ENCODE data around the gene FGFR3. TPM values are rescaled to one million over a fixed set of nuclear protein-coding genes. Genes with fewer than 3 reads are reported as not detected.
A peak's percentile ranks its signal among the peaks of the same experiment; 100 is the strongest.

Gene FGFR3
- total and polyA plus RNA-seq, 9 of the 15 experiments (the other 6 are each of a cell fraction or from before 2014, with no cell fraction given) = 1.2 to 60.4 (median 12.7) TPM

- TF ChIP-seq, protein P1, sequence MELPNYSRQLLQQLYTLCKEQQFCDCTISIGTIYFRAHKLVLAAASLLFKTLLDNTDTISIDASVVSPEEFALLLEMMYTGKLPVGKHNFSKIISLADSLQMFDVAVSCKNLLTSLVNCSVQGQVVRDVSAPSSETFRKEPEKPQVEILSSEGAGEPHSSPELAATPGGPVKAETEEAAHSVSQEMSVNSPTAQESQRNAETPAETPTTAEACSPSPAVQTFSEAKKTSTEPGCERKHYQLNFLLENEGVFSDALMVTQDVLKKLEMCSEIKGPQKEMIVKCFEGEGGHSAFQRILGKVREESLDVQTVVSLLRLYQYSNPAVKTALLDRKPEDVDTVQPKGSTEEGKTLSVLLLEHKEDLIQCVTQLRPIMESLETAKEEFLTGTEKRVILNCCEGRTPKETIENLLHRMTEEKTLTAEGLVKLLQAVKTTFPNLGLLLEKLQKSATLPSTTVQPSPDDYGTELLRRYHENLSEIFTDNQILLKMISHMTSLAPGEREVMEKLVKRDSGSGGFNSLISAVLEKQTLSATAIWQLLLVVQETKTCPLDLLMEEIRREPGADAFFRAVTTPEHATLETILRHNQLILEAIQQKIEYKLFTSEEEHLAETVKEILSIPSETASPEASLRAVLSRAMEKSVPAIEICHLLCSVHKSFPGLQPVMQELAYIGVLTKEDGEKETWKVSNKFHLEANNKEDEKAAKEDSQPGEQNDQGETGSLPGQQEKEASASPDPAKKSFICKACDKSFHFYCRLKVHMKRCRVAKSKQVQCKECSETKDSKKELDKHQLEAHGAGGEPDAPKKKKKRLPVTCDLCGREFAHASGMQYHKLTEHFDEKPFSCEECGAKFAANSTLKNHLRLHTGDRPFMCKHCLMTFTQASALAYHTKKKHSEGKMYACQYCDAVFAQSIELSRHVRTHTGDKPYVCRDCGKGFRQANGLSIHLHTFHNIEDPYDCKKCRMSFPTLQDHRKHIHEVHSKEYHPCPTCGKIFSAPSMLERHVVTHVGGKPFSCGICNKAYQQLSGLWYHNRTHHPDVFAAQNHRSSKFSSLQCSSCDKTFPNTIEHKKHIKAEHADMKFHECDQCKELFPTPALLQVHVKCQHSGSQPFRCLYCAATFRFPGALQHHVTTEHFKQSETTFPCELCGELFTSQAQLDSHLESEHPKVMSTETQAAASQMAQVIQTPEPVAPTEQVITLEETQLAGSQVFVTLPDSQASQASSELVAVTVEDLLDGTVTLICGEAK (IDR thresholded peaks at IDR 0.05) = peak; percentile 86
- TF ChIP-seq, protein P1 (CRISPR knock-in tag; IDR thresholded peaks at IDR 0.05) = no peak
- TF ChIP-seq ELF1 (tag; IDR thresholded peaks at IDR 0.05) (peak; percentile 91), FOSL1 (tag; conservative IDR thresholded peaks at IDR 0.05) (no peak), POU5F1 (IDR thresholded peaks at IDR 0.05; ENCODE audit: borderline replicate concordance, low read depth, low read length, partially characterized antibody) (peak; percentile 26), MXI1 (IDR thresholded peaks at IDR 0.05; ENCODE audit: low read depth, low read length) (no peak; the same call in 1 of the 2 replicates), DIDO1 (tag; IDR thresholded peaks at IDR 0.05; ENCODE audit: low read depth) (no peak), ZNF174 (CRISPR knock-in tag; IDR thresholded peaks at IDR 0.05) (no peak), ZNF778 (CRISPR knock-in tag; IDR thresholded peaks at IDR 0.05) (no peak), SP2 (IDR thresholded peaks at IDR 0.05; ENCODE audit: extremely low read depth, low read depth, low read length, poor library complexity, severe bottlenecking) (no peak), ZNF79 (CRISPR knock-in tag; IDR thresholded peaks at IDR 0.05; ENCODE audit: low read depth) (no peak), SIX5 (IDR thresholded peaks at IDR 0.05; ENCODE audit: borderline replicate concordance in 1 of 2, insufficient read depth in 1 of 2, low read depth in 1 of 2, low read length in 2 of 2) (peak; percentile 87 to 90), RBFOX2 (IDR thresholded peaks at IDR 0.05; ENCODE audit: low read depth, low read length) (peak; percentile 90)
Observed at GRCh38 chr4:1856071-1856942, 63.2 kb downstream of the FGFR3 start, which contains the start of gene LETM1 (continued).
